K562 (cell line): ENCODE measurements around the gene AMDHD2. TPM values are rescaled to one million over a fixed set of nuclear protein-coding genes. Genes with fewer than 3 reads are reported as not detected.

ENCODE experiments used
- FOSL1 ChIP-seq: fragments of 200-800 bp; sonication (Bioruptor generic); conservative IDR thresholded peaks from 2 replicates; pipeline ENCODE4 v1.6.1; 2016; ENCODE audit warnings: missing genetic modification characterization, missing compliant biosample characterization
- MBD2 ChIP-seq: sonication (generic); IDR thresholded peaks from 2 replicates; pipeline ENCODE4 v1.6.1; 2016; ENCODE audit warnings: low read depth, borderline replicate concordance
- MED1 ChIP-seq: sonication (generic); formaldehyde crosslinking; IDR thresholded peaks from 2 replicates; pipeline ENCODE4 v1.8.1; 2023; ENCODE audit warnings: missing genetic modification reagents, borderline replicate concordance
- MEF2A ChIP-seq: IDR thresholded peaks from 2 replicates; pipeline ENCODE4 v1.6.1; 2011; ENCODE audit warnings: low read depth, mild to moderate bottlenecking, low read length, moderate library complexity; ENCODE audit not compliant: control insufficient read depth
- NONO ChIP-seq, 2 experiments: fragments of 200-400 bp in 1 of 2; fragments of 450-650 bp in 1 of 2; formaldehyde crosslinking in 1 of 2; IDR thresholded peaks; 2 replicates each; pipeline ENCODE4 v1.6.1; 2017; ENCODE audit warnings: low read depth in 2 of 2, mild to moderate bottlenecking in 2 of 2, moderate library complexity in 2 of 2, low read length in 1 of 2
- NR2C2 ChIP-seq, 2 experiments: fragments of 200-800 bp in 1 of 2; sonication (Bioruptor generic) in 1 of 2; sonication (generic) in 1 of 2; formaldehyde crosslinking in 1 of 2; IDR thresholded peaks; 2 replicates each; pipeline versions ENCODE4 v1.6.1 to v1.8.0; 2016 to 2022; ENCODE audit warnings: mild to moderate bottlenecking in 1 of 2, missing compliant biosample characterization in 1 of 2, missing genetic modification characterization in 1 of 2, missing genetic modification reagents in 1 of 2
- NUFIP1 ChIP-seq: fragments of 450-650 bp; IDR thresholded peaks from 2 replicates; pipeline ENCODE4 v1.6.1; 2018; ENCODE audit not compliant: partially characterized antibody
- POLR2A ChIP-seq: fragments of 450-650 bp; conservative IDR thresholded peaks from 2 replicates; pipeline ENCODE4 v1.6.1; 2016
- RBFOX2 ChIP-seq: fragments of 200-400 bp; formaldehyde crosslinking; IDR thresholded peaks from 2 replicates; pipeline ENCODE4 v1.6.1; 2017; ENCODE audit warnings: low read depth, mild to moderate bottlenecking, low read length, moderate library complexity
- SAFB ChIP-seq: fragments of 200-400 bp; formaldehyde crosslinking; IDR thresholded peaks from 2 replicates; pipeline ENCODE4 v1.6.1; 2017; ENCODE audit warnings: low read depth, low read length, borderline replicate concordance
- TAF7 ChIP-seq: fragments of 450-650 bp; IDR thresholded peaks from 2 replicates; pipeline ENCODE4 v1.6.1; 2016; ENCODE audit warnings: missing genetic modification characterization, missing compliant biosample characterization
- ZNF830 ChIP-seq: fragments of 250-450 bp; sonication (Bioruptor Pico); IDR thresholded peaks from 2 replicates; pipeline ENCODE4 v1.5.0; 2021; ENCODE audit warnings: mild to moderate bottlenecking
- ZSCAN29 ChIP-seq: fragments of 450-650 bp; IDR thresholded peaks from 2 replicates; pipeline ENCODE4 v1.6.1; 2017
- polyA plus RNA-seq, 8 experiments: library from polyadenylated mRNA; depleted of rRNA in 4 of 8; stranded (reverse) in 5 of 8; unstranded in 3 of 8; fragments of >200 nt; fragmentation: Nextera tagmentation in 2 of 8; fragmentation: Illumina TruSeq in 1 of 8; extraction: Ambion mirVana in 2 of 8; extraction: Trizol in 1 of 8; gene quantifications; 2 replicates each; pipeline versions ENCODE4 v1.2.1 to v1.2.3, GENCODE V29; 2011 to 2014; ENCODE audit warnings: inconsistent platforms in 1 of 8, missing spikeins in 1 of 8
- total RNA-seq, 7 experiments: library from RNA; depleted of rRNA in 6 of 7; stranded (reverse); fragments of >200 nt in 6 of 7; fragmentation: Illumina TruSeq in 2 of 7; extraction: Trizol in 2 of 7; gene quantifications; 2 replicates each; pipeline versions ENCODE4 v1.2.1 to v1.2.3, GENCODE V29; 2011 to 2021; ENCODE audit warnings: low replicate concordance in 1 of 7
- TF ChIP-seq, protein P1 (sequence below): sonication (generic); formaldehyde crosslinking; IDR thresholded peaks from 2 replicates; pipeline ENCODE4 v1.8.0; 2022; ENCODE audit warnings: missing genetic modification reagents, mild to moderate bottlenecking, borderline replicate concordance
- TF ChIP-seq, protein P2 (sequence below): fragments of 450-650 bp; IDR thresholded peaks from 2 replicates; pipeline ENCODE4 v1.6.1; 2016; ENCODE audit warnings: mild to moderate bottlenecking
- TF ChIP-seq, protein P3 (sequence below): sonication (generic); formaldehyde crosslinking; IDR thresholded peaks from 2 replicates; pipeline ENCODE4 v1.9.0; 2022; ENCODE audit warnings: mild to moderate bottlenecking, missing genetic modification reagents
- TF ChIP-seq, protein P4 (sequence below): IDR thresholded peaks from 2 replicates; pipeline ENCODE4 v1.6.1; 2011; ENCODE audit warnings: borderline replicate concordance, low read depth, mild to moderate bottlenecking, moderate library complexity, low read length; ENCODE audit not compliant: insufficient read depth, poor library complexity, severe bottlenecking
- TF ChIP-seq, protein P5 (sequence below): sonication (generic); formaldehyde crosslinking; IDR thresholded peaks from 2 replicates; pipeline ENCODE4 v1.8.0; 2022; ENCODE audit warnings: mild to moderate bottlenecking, low read depth, missing genetic modification reagents

Gene AMDHD2
- total and polyA plus RNA-seq, 9 of the 15 experiments (the other 6 are each of a cell fraction or from before 2014, with no cell fraction given), result 0.38 to 56.9 (median 18.3) TPM; not detected in 1

DNA sequence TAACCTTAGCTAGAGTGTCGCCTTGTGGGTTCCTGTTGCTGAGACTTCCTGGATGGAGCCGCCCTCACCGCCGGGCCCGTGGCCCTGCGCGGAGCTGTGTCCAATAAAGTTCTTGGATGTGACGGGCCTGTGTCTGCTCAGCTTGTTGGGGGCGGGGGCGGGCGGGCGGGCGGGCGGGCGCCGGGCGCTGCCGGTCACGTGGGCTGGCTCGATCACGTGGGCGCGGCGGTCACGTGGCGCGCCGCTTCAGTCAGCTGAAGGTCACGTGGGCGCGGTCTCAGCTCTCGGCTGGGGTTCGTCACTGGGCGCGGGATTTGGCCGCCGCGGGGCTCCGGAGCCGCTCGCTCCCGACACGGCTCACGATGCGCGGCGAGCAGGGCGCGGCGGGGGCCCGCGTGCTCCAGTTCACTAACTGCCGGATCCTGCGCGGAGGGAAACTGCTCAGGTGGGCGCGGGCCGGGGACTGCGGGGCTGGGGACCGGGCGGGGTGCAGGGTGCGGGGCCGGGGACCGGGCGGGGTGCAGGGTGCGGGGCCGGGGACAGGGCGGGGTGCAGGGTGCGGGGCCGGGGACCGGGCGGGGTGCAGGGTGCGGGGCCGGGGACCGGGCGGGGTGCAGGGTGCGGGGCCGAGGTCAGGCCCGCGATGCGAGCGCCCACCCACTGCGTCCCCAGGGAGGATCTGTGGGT, at the start of gene AMDHD2 (continued):
- TF ChIP-seq, protein P1, sequence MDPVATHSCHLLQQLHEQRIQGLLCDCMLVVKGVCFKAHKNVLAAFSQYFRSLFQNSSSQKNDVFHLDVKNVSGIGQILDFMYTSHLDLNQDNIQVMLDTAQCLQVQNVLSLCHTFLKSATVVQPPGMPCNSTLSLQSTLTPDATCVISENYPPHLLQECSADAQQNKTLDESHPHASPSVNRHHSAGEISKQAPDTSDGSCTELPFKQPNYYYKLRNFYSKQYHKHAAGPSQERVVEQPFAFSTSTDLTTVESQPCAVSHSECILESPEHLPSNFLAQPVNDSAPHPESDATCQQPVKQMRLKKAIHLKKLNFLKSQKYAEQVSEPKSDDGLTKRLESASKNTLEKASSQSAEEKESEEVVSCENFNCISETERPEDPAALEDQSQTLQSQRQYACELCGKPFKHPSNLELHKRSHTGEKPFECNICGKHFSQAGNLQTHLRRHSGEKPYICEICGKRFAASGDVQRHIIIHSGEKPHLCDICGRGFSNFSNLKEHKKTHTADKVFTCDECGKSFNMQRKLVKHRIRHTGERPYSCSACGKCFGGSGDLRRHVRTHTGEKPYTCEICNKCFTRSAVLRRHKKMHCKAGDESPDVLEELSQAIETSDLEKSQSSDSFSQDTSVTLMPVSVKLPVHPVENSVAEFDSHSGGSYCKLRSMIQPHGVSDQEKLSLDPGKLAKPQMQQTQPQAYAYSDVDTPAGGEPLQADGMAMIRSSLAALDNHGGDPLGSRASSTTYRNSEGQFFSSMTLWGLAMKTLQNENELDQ (CRISPR knock-in tag), result no peak
- TF ChIP-seq ZNF830 (CRISPR knock-in tag), result no peak
- TF ChIP-seq NONO (IDR thresholded peaks at IDR 0.05; ENCODE audit: low read depth in 2 of 2, low read length in 1 of 2), result peak in 1 of 2 experiments; percentile 76; a peak in 2 of 4 replicates
- TF ChIP-seq ZSCAN29, result no peak
- TF ChIP-seq RBFOX2, result peak; percentile 73
- no peak for TF ChIP-seq TAF7 (tag)
- TF ChIP-seq, protein P2, sequence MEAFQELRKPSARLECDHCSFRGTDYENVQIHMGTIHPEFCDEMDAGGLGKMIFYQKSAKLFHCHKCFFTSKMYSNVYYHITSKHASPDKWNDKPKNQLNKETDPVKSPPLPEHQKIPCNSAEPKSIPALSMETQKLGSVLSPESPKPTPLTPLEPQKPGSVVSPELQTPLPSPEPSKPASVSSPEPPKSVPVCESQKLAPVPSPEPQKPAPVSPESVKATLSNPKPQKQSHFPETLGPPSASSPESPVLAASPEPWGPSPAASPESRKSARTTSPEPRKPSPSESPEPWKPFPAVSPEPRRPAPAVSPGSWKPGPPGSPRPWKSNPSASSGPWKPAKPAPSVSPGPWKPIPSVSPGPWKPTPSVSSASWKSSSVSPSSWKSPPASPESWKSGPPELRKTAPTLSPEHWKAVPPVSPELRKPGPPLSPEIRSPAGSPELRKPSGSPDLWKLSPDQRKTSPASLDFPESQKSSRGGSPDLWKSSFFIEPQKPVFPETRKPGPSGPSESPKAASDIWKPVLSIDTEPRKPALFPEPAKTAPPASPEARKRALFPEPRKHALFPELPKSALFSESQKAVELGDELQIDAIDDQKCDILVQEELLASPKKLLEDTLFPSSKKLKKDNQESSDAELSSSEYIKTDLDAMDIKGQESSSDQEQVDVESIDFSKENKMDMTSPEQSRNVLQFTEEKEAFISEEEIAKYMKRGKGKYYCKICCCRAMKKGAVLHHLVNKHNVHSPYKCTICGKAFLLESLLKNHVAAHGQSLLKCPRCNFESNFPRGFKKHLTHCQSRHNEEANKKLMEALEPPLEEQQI, result no peak
- TF ChIP-seq MED1 (CRISPR knock-in tag), result 0 out of 2 replicates have a peak, but pooled peaks have one; percentile 27
- TF ChIP-seq, protein P3, sequence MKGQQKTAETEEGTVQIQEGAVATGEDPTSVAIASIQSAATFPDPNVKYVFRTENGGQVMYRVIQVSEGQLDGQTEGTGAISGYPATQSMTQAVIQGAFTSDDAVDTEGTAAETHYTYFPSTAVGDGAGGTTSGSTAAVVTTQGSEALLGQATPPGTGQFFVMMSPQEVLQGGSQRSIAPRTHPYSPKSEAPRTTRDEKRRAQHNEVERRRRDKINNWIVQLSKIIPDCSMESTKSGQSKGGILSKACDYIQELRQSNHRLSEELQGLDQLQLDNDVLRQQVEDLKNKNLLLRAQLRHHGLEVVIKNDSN (CRISPR knock-in tag), result peak; percentile 95
- TF ChIP-seq, protein P4, sequence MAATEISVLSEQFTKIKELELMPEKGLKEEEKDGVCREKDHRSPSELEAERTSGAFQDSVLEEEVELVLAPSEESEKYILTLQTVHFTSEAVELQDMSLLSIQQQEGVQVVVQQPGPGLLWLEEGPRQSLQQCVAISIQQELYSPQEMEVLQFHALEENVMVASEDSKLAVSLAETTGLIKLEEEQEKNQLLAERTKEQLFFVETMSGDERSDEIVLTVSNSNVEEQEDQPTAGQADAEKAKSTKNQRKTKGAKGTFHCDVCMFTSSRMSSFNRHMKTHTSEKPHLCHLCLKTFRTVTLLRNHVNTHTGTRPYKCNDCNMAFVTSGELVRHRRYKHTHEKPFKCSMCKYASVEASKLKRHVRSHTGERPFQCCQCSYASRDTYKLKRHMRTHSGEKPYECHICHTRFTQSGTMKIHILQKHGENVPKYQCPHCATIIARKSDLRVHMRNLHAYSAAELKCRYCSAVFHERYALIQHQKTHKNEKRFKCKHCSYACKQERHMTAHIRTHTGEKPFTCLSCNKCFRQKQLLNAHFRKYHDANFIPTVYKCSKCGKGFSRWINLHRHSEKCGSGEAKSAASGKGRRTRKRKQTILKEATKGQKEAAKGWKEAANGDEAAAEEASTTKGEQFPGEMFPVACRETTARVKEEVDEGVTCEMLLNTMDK, result peak; percentile 61
- no peak for TF ChIP-seq FOSL1
- TF ChIP-seq, protein P5, sequence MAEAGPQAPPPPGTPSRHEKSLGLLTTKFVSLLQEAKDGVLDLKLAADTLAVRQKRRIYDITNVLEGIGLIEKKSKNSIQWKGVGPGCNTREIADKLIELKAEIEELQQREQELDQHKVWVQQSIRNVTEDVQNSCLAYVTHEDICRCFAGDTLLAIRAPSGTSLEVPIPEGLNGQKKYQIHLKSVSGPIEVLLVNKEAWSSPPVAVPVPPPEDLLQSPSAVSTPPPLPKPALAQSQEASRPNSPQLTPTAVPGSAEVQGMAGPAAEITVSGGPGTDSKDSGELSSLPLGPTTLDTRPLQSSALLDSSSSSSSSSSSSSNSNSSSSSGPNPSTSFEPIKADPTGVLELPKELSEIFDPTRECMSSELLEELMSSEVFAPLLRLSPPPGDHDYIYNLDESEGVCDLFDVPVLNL (CRISPR knock-in tag), result no peak
- no peak for TF ChIP-seq SAFB
- TF ChIP-seq POLR2A, result peak; percentile 72
- TF ChIP-seq NR2C2 (CRISPR knock-in tag; IDR thresholded peaks at IDR 0.05), result no peak
- peak; percentile 56 for TF ChIP-seq NR2C2 (tag; IDR thresholded peaks at IDR 0.05)
- 0 out of 2 replicates have a peak, but pooled peaks have one; percentile 19 for TF ChIP-seq MEF2A
- no peak for TF ChIP-seq NUFIP1
- TF ChIP-seq MBD2, result peak; percentile 57; the same call in 1 of the 2 replicates
